ENCODE data around the gene DNASE1L2.

- no peak for TF ChIP-seq ZNF274 (IDR thresholded peaks at IDR 0.05; ENCODE audit: low read depth, low read length)
- TF ChIP-seq YY1 (IDR thresholded peaks at IDR 0.05; ENCODE audit: insufficient read depth, insufficient read length) = no peak
Observed at GRCh38 chr16:2234813-2235170, 1.5 kb upstream of the DNASE1L2 start.

All from NT2/D1 (cell line).